Left ventricle myocardium inferior (tissue), 1 donor: ENCODE results near the gene GPR55. TPM values are rescaled to one million over a fixed set of nuclear protein-coding genes. Genes with fewer than 3 reads are reported as not detected.

Source experiments
- DNase-seq: peaks from one replicate; pipeline ENCODE4 v3.0.0-alpha.2; 2020
- H3K27ac ChIP-seq: fragments of 200-600 bp; replicated peaks from 2 replicates; pipeline ENCODE4 v1.8.0; 2021
- H3K27me3 ChIP-seq: fragments of 200-600 bp; 2 replicates; pipeline ENCODE4 v1.8.0; 2021; ENCODE audit warnings: low read depth
- H3K36me3 ChIP-seq: fragments of 200-600 bp; 2 replicates; pipeline ENCODE4 v1.8.0; 2021
- H3K4me1 ChIP-seq: fragments of 200-600 bp; 2 replicates; pipeline ENCODE4 v1.8.0; 2021
- H3K4me3 ChIP-seq: fragments of 200-600 bp; 2 replicates; pipeline ENCODE4 v1.8.0; 2021; ENCODE audit warnings: mild to moderate bottlenecking, moderate library complexity
- H3K9me3 ChIP-seq: fragments of 200-600 bp; replicated peaks from 2 replicates; pipeline ENCODE4 v1.8.0; 2021
- intact Hi-C: fragments of 100-400 bp; cut with micrococcal nuclease; formaldehyde crosslinking; loops from one replicate; pipeline ENCODE4 v1.11.0; 2022
- total RNA-seq: library from RNA; stranded (reverse); fragmentation: NEBNext Ultra II Directional; extraction: Animal tissue kit (Norgen Biotek cat#: 25700); gene quantifications from one replicate; pipeline ENCODE4 v1.2.1, GENCODE V29; 2021
- TF ChIP-seq, protein P1 (sequence below): fragments of 200-600 bp; IDR thresholded peaks from 2 replicates; pipeline ENCODE4 v1.8.0; 2021; ENCODE audit warnings: antibody characterized with exemption, mild to moderate bottlenecking, borderline replicate concordance
- donor health status: DM: no; HTN: yes; CAD: no; lungs with severe emphysema.

The GPR55 gene
- total RNA-seq, 1 donor from 2014 or later, result not detected

DNA sequence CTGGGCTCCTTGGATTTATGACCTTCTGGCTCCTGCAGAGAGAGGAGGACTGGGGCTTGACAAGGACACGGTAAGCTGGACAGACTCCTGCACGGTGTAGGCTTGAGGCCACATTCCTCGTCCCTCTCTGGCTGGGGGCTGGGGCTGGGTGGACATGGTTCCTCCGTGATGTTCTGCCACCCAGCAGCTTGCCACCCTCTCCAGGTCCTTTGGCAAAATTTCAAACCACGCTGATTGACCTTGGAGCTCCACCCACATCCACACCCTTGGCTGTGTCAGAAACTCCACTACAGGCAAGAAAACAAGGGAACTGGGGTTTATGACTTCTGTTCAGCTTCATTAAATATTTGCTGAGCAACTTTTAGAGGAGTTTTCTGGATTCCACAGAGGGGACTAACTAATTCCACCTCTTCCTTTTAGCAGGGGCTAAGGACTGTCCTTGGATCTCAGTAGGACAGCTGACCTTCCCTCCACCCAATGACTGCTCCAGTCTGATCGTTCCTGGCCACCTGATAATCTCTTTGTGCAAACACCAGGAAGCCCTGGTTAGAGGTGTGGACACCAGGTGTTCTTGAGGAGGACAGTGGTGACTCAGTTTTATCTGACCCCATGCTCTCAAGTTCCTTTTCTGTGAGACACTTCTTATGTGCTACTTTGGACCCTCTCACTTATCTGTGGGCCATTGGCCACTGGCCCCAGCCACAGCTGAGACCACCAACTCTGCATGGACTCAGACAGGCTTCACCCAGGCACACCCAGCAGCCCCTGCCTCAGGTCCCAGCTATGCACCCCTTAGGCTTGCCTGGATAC lies 29.3 kb downstream of the GPR55 start:
- DNase-seq, result no peak

DNA sequence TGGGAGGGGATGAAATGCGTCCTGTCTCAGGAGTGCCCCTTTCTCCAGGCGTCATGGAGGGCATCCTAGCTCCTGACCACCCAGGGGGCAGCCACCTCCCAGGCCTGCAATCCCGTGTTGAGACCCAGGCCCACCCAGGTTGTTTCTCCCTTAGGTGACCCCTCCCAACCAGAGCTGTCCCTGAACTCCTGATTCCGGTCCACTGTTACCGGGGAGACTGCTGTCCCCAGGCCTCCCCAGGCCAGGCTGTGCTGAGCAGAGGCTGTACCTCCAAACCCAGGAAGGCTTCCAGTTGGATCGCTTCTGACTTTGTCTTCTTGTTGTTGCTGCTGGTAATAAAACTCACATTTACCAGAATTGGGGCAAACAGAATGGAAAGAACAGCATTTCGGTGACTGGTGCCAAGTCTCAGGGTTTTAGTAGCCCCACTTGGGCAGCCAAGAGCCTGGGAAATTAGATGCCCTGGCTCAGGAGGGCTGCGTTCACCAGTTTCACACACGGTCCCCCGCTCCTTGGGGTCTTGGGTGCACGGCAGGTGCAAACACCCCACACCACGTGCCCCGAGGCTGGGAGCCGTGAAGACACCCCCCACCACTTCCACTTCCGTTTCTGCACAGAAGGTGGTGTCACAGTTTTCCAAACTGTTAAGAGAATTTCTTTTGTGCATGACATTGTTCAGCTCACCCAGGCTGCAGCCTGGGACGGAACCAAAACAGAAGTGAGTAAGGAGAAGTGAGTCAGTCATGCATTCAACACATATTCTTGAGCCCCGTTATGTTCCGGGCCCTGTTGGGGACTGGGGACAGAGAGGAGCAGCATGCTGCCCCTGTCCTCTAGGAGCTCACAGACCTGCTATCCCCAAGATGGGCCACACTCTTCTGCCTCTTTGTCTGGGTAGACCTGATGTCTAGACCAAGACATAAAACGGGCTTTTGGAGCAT lies 30.9 kb downstream of the GPR55 start:
- no peak for DNase-seq
- Histone ChIP-seq H3K36me3 (no peaks in the 10 kb centered on the region), H3K9me3 (peaks cover 5% of the 10 kb centered on the region), H3K4me1 (no peaks in the 10 kb centered on the region), H3K27me3 (peaks cover 16% of the 10 kb centered on the region), H3K27ac (no peak overlapping the region), H3K4me3 (no peak overlapping the region)
- TF ChIP-seq, protein P1, sequence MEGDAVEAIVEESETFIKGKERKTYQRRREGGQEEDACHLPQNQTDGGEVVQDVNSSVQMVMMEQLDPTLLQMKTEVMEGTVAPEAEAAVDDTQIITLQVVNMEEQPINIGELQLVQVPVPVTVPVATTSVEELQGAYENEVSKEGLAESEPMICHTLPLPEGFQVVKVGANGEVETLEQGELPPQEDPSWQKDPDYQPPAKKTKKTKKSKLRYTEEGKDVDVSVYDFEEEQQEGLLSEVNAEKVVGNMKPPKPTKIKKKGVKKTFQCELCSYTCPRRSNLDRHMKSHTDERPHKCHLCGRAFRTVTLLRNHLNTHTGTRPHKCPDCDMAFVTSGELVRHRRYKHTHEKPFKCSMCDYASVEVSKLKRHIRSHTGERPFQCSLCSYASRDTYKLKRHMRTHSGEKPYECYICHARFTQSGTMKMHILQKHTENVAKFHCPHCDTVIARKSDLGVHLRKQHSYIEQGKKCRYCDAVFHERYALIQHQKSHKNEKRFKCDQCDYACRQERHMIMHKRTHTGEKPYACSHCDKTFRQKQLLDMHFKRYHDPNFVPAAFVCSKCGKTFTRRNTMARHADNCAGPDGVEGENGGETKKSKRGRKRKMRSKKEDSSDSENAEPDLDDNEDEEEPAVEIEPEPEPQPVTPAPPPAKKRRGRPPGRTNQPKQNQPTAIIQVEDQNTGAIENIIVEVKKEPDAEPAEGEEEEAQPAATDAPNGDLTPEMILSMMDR, result no peak
- intact Hi-C loops, result no loop called here

More for the DNA sequence above, 29.3 kb downstream of the GPR55 start:
- Histone ChIP-seq H3K27ac (no peak overlapping the region), H3K4me3 (no peak overlapping the region), H3K36me3 (no peaks in the 10 kb centered on the region), H3K27me3 (peaks cover 20% of the 10 kb centered on the region), H3K9me3 (peaks cover 5% of the 10 kb centered on the region), H3K4me1 (no peaks in the 10 kb centered on the region)
- TF ChIP-seq, protein P1, result no peak
- intact Hi-C loops, result no loop called here

DNA sequence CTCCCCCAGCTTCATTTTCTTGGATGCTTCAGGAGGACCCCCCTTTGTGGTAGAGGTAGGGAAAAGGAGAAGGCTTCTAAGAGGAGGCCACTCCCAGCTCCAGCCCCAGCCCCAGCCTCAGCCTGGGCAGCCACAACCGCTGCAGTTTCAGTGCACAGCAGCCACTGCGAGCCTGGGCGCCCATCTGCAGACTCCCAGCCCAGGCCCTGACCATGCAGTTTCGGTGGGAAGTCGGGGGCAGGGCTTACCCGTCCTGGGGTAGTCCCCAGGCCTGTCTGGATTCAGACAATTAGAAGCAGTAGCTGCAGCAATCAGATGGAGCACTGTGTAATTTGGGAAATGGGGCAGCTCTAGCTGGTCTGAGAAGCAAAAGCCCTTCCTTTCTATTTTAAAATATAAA lies 31.7 kb downstream of the GPR55 start:
- Histone ChIP-seq H3K27ac (no peak overlapping the region), H3K4me3 (no peak overlapping the region), H3K4me1 (no peaks in the 10 kb centered on the region), H3K36me3 (no peaks in the 10 kb centered on the region), H3K9me3 (peaks cover 5% of the 10 kb centered on the region), H3K27me3 (peaks cover 16% of the 10 kb centered on the region)
- no peak for DNase-seq
- intact Hi-C loops, result no loop called here
- TF ChIP-seq, protein P1, result no peak

DNA sequence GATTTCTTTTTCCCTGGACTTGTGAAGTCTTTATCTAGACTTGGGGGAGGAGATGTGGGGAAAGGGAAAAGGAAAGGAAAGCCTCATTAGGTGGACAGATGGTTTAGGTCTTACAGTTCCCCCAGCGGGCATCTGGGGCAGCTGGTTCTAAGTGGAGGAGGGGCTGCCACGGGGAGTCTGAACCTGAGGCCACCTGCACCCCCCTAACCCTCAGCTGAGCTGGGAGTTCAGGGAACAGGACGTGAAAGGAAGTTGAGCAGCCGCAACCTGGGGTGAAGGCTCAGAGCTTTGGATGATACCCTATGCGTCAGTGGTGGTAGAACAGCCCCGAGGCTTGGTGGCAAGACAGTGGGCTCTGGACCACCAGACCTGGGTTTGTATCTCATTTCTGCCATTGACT lies 33.5 kb downstream of the GPR55 start:
- H3K27ac ChIP-seq, result no peak overlapping the region
- peaks cover 16% of the 10 kb centered on the region for H3K27me3 ChIP-seq
- intact Hi-C loops, result no loop called here
- H3K9me3 ChIP-seq, result peaks cover 5% of the 10 kb centered on the region
- no peak for DNase-seq
- H3K4me1 ChIP-seq, result no peaks in the 10 kb centered on the region
- H3K36me3 ChIP-seq, result no peaks in the 10 kb centered on the region
- TF ChIP-seq, protein P1, result no peak
- H3K4me3 ChIP-seq, result no peak overlapping the region

DNA sequence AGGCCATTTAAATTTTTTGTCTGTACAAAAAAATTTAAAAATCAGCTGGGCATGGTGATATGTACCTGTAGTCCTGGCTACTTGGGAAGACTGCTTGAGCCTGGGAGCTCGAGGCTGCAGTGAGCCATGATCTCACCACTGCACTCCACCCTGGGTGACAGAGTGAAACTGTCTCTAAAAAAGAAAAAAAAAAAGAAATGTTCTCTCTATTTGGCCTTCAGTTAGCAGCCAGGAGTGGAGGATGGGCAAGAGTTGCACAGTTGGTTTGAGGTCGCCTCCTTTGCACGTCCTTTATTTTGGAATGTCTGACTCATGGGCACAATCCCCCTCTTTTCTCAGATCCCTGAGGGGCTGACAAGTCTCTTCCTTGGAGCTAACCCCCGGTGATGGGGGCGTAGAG lies 34.0 kb downstream of the GPR55 start:
- intact Hi-C loops, result no loop called here
- DNase-seq, result no peak
- Histone ChIP-seq H3K27ac (no peak overlapping the region), H3K36me3 (no peaks in the 10 kb centered on the region), H3K27me3 (peaks cover 13% of the 10 kb centered on the region), H3K4me1 (peaks cover under 1% of the 10 kb centered on the region), H3K9me3 (peaks cover 5% of the 10 kb centered on the region), H3K4me3 (no peak overlapping the region)
- TF ChIP-seq, protein P1, result no peak
